AG09309 (cell line): Measurements from ENCODE around the gene PARK7.

Experiments used
- DNase-seq: peaks from one replicate; pipeline ENCODE4 v3.0.0-alpha.2; 2010; ENCODE audit warnings: low read depth
- H3K4me3 ChIP-seq: 2 replicates; pipeline ENCODE4 v1.5.1; 2011; ENCODE audit warnings: mild to moderate bottlenecking, low read depth, low read length, moderate library complexity; ENCODE audit not compliant: control insufficient read depth
- CTCF ChIP-seq: IDR thresholded peaks from 2 replicates; pipeline ENCODE4 v1.5.1; 2011; ENCODE audit warnings: mild to moderate bottlenecking, low read depth, low read length, inconsistent platforms; ENCODE audit not compliant: insufficient read depth, control insufficient read depth; ENCODE audit errors: missing control alignments

Gene PARK7

GRCh38 chr1:8013399-8013798, 51.9 kb downstream of the PARK7 start:
- no peak for TF ChIP-seq CTCF

GRCh38 chr1:8013800-8014199, 52.3 kb downstream of the PARK7 start:
- DNase-seq, result no peak
- no peak for TF ChIP-seq CTCF

More at GRCh38 chr1:8013399-8013798, 51.9 kb downstream of the PARK7 start:
- H3K4me3 ChIP-seq, result no peak overlapping the region
- no peak for DNase-seq

GRCh38 chr1:8014381-8014988, 53.0 kb downstream of the PARK7 start:
- TF ChIP-seq CTCF, result no peak
- no peak overlapping the region for H3K4me3 ChIP-seq
- no peak for DNase-seq

More at GRCh38 chr1:8013800-8014199, 52.3 kb downstream of the PARK7 start:
- H3K4me3 ChIP-seq, result no peak overlapping the region

GRCh38 chr1:8015036-8015808, 53.7 kb downstream of the PARK7 start:
- no peak overlapping the region for H3K4me3 ChIP-seq
- DNase-seq, result peak; percentile 75
- TF ChIP-seq CTCF, result peak; percentile 64

- TF ChIP-seq CTCF, result no peak
- H3K4me3 ChIP-seq, result no peak overlapping the region
- DNase-seq, result no peak
Measured at GRCh38 chr1:8015809-8016165, 54.3 kb downstream of the PARK7 start.

- no peak overlapping the region for H3K4me3 ChIP-seq
- DNase-seq, result no peak
- no peak for TF ChIP-seq CTCF
Measured at GRCh38 chr1:8016210-8016894, 54.8 kb downstream of the PARK7 start.
